ENCODE measurements around the gene SLC35F1.

The SLC35F1 gene

DNA sequence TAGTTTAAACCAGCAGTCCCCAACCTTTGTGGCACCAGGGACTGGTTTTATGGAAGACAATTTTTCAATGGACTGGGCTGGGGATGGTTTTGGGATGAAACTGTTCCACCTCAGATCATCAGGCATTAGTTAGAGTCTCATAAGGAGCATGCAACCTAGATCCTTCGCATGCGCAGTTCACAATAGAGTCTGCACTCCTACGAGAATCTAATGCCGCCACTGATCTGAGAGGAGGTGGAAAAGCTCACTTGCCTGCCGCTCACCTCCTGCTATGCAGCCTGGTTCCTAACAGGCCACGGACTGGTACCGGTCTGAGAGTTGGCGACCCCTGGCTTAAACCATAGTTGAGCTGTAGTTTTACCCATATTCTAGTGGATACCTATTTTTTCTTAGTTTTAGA, 154.6 kb downstream of the SLC35F1 start:
- TF ChIP-seq CTCF (IDR thresholded peaks at IDR 0.05; ENCODE audit: insufficient read depth, low read depth, low read length, missing control alignments): no peak
- no peak overlapping the region for H3K4me3 ChIP-seq (ENCODE audit: low read length)
- no peak for DNase-seq (ENCODE audit: low read depth)

DNA sequence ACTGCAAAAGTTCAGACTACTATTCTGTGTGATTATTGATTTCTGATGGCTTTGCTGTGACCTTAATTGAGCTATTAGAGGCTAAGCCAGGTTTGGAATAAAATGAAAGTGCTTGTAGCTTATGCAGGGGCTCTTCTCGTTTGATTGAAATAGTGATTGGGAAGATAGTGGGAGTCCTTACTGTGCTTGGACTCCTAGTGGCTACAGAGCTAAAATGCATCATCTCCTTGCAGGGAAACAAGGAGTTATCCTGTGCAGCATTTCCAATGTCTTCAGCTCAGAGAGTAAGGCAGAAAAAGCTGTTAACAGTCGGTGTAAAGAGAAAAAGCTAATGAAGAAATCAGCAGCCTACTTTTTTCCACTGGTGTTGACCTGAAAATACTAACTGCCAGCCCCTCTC, 173.5 kb downstream of the SLC35F1 start:
- TF ChIP-seq CTCF (IDR thresholded peaks at IDR 0.05; ENCODE audit: insufficient read depth, low read depth, low read length, missing control alignments): peak; percentile 30
- DNase-seq (ENCODE audit: low read depth): peak; percentile 3
- H3K4me3 ChIP-seq (ENCODE audit: low read length): no peak overlapping the region

DNA sequence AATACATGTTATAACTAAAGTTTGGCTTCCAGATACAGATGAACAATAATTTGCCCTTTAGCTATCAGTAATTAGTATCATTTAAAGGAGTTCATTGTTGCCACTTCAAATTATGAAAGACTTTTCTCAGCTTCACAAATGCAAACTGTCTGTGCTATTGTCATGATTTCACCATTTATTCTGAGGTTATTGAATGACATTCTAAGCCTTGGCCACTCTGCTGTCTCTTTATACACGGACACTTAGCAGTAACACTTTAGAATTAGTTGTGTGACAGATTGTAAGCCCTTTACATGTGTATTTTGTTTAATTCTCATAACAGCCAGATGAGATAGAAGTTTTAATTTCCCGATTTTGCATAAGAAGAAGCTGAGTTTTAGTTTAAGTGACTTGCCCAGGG, 176.6 kb downstream of the SLC35F1 start:
- H3K4me3 ChIP-seq (ENCODE audit: low read length): no peak overlapping the region
- no peak for TF ChIP-seq CTCF (IDR thresholded peaks at IDR 0.05; ENCODE audit: insufficient read depth, low read depth, low read length, missing control alignments)
- no peak for DNase-seq (ENCODE audit: low read depth)

DNA sequence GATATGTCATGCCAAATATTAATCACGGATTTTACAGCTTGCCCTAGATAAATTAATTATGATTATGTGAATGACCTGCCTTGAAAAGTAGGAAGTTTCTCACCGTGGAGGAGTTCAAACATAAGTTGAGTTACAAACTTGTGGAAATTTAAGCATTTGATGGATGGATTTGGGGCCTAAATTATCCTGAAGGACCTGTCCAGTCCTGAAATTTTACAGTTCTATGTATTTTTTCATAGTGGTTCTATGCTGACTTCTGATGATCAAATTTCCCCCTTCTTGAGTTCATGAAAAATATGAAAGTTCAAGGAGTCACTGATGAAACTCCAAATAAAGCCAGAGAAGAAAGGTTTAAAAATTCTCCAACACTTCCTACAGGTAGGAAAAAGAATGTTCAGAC, 178.6 kb downstream of the SLC35F1 start:
- H3K4me3 ChIP-seq (ENCODE audit: low read length): no peak overlapping the region
- no peak for TF ChIP-seq CTCF (IDR thresholded peaks at IDR 0.05; ENCODE audit: insufficient read depth, low read depth, low read length, missing control alignments)
- no peak for DNase-seq (ENCODE audit: low read depth)

DNA sequence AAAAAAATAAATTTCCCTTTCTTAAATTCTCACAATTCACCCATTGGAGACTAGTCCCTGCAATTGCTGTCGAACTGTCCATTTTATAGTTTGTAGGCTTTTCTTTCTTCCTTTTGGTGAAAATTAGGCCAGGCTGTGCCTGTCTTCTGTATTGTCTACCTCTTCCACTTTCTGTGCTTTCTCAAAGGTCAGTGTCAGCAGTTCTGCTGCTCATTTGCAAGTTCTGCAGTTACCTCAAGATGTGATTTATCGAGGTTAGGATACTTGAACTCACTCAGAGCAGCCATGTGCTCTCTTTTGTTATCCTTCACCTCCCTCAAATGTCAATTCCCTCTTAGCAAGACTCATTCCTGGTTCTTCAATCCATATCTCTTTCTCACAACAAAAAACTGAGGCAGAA, 179.1 kb downstream of the SLC35F1 start:
- no peak for TF ChIP-seq CTCF (IDR thresholded peaks at IDR 0.05; ENCODE audit: insufficient read depth, low read depth, low read length, missing control alignments)
- no peak for DNase-seq (ENCODE audit: low read depth)
- H3K4me3 ChIP-seq (ENCODE audit: low read length): no peak overlapping the region

GRCh38 chr6:118092086-118092485, 185.0 kb downstream of the SLC35F1 start:
- DNase-seq (ENCODE audit: low read depth): no peak
- H3K4me3 ChIP-seq (ENCODE audit: low read length): no peak overlapping the region
- TF ChIP-seq CTCF (IDR thresholded peaks at IDR 0.05; ENCODE audit: insufficient read depth, low read depth, low read length, missing control alignments): no peak

DNA sequence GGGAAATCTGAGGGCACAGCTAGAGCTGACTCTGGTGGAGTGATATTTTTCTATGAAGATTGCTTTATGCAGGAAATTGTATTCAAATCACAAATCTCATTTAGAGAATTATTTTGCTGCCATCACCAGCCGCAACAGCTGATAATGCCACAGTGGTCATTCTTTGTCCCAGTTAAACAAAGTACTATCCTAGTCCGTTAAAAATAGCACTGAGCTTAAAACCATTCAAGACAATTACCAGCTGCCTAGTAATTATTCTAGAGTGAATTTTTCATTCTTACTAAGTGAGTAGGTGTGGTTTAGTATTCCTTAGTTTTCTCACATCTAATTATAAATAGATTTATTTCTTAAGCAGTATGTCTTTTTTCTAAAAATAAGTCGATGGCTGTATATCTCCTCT, 190.5 kb downstream of the SLC35F1 start:
- no peak for DNase-seq (ENCODE audit: low read depth)
- no peak for TF ChIP-seq CTCF (IDR thresholded peaks at IDR 0.05; ENCODE audit: insufficient read depth, low read depth, low read length, missing control alignments)
- no peak overlapping the region for H3K4me3 ChIP-seq (ENCODE audit: low read length)
